ENCODE measurements around the gene MICOS13.
A peak's percentile ranks its signal among the peaks of the same experiment; 100 is the strongest.

The MICOS13 gene

GRCh38 chr19:5680437-5681368, at the start of gene MICOS13, which contains the start of gene HSD11B1L:
Gene MICOS13 (minus strand): TSS chr19:5680516. CDS start chr19:5680486, 30 bp downstream.
Gene HSD11B1L (plus strand): TSS chr19:5681027. CDS start chr19:5684833, 3,806 bp downstream.
- CTCF ChIA-PET: interaction anchor here (1.2 to 1.9 kb wide), 2 partner anchors 9 to 11 kb away, joined by 3 to 12 read pairs; partner anchors contain the start of gene RPL36
- peak; percentile 91 for DNase-seq (ENCODE audit: low read depth, low spot score)
- H3K4me3 ChIP-seq (ENCODE audit: low read depth, low read length): peak within 1 kb of the TSS; percentile 98
- POLR2A ChIA-PET: no interaction called here
- no peak for TF ChIP-seq CTCF (IDR thresholded peaks at IDR 0.05; ENCODE audit: insufficient read depth, low read length, missing control alignments)

GRCh38 chr19:5727453-5728050, 47.2 kb upstream of the MICOS13 start:
- H3K4me3 ChIP-seq (ENCODE audit: low read depth, low read length): no peak overlapping the region
- ChIA-PET POLR2A (no interaction called here), CTCF (no interaction called here)
- DNase-seq (ENCODE audit: low read depth, low spot score): no peak
- TF ChIP-seq CTCF (IDR thresholded peaks at IDR 0.05; ENCODE audit: insufficient read depth, low read length, missing control alignments): no peak

GRCh38 chr19:5719961-5720790, 39.9 kb upstream of the MICOS13 start, which contains the start of the genes CATSPERD and LONP1:
Gene CATSPERD (plus strand): TSS chr19:5720637. CDS start chr19:5720738, 101 bp downstream.
Gene LONP1 (minus strand): TSS chr19:5720146. CDS start chr19:5720132, 14 bp downstream.
- peak within 1 kb of the TSS; percentile 97 for H3K4me3 ChIP-seq (ENCODE audit: low read depth, low read length)
- TF ChIP-seq CTCF (IDR thresholded peaks at IDR 0.05; ENCODE audit: insufficient read depth, low read length, missing control alignments): peak; percentile 99
- DNase-seq (ENCODE audit: low read depth, low spot score): peak; percentile 87
- CTCF ChIA-PET: interaction anchor here (0.7 to 1.9 kb wide), 13 partner anchors 8 to 84 kb away, joined by 3 to 9 read pairs (median 3); partner anchors contain the start of gene RPL36
- POLR2A ChIA-PET: interaction anchor here (0.7 to 1.5 kb wide), 8 partner anchors 15 to 242 kb away, joined by 3 to 7 read pairs (median 4); partner anchors contain the start of genes NDUFA11, RPL36 and VMAC

- no peak for TF ChIP-seq CTCF (IDR thresholded peaks at IDR 0.05; ENCODE audit: insufficient read depth, low read length, missing control alignments)
- ChIA-PET CTCF (interaction anchor here (0.8 to 7.9 kb wide), 6 partner anchors 30 to 183 kb away, joined by 3 to 58 read pairs (median 4); partner anchors contain the start of gene RPL36), POLR2A (interaction anchor here (1.0 to 2.6 kb wide), 5 partner anchors 28 to 71 kb away, joined by 4 to 19 read pairs (median 5); partner anchors contain the start of gene RPL36)
- DNase-seq (ENCODE audit: low read depth, low spot score): no peak
- H3K4me3 ChIP-seq (ENCODE audit: low read depth, low read length): peak overlapping the region; percentile 97
Measured at GRCh38 chr19:5719274-5719960, 39.1 kb upstream of the MICOS13 start.

- no peak for TF ChIP-seq CTCF (IDR thresholded peaks at IDR 0.05; ENCODE audit: insufficient read depth, low read length, missing control alignments)
- POLR2A ChIA-PET: interaction anchor here (0.8 to 2.6 kb wide), 5 partner anchors 23 to 185 kb away, joined by 3 to 19 read pairs (median 4); partner anchors contain the start of genes NDUFA11, RPL36, SAFB and SAFB2
- peak overlapping the region; percentile 97 for H3K4me3 ChIP-seq (ENCODE audit: low read depth, low read length)
- DNase-seq (ENCODE audit: low read depth, low spot score): peak; percentile 73
- CTCF ChIA-PET: interaction anchor here (0.6 to 7.9 kb wide), 6 partner anchors 13 to 542 kb away, joined by 3 to 58 read pairs (median 4); partner anchors contain the start of gene RPL36
Measured at GRCh38 chr19:5718579-5719273, 38.4 kb upstream of the MICOS13 start.
